Lower leg skin (tissue), 4 donors: ENCODE measurements around the gene GNAZ. TPM values are rescaled to one million over a fixed set of nuclear protein-coding genes. Genes with fewer than 3 reads are reported as not detected.

Experiments
- DNase-seq, 2 donors: peaks; one replicate each; pipeline ENCODE4 v3.0.0-alpha.2; 2019; ENCODE audit warnings: low spot score in 2 of 2
- H3K4me3 ChIP-seq: fragments of 200-600 bp; sonication (generic); 2 replicates; pipeline ENCODE4 v1.5.1; 2017; ENCODE audit warnings: mild to moderate bottlenecking, low read depth; ENCODE audit not compliant: poor library complexity, severe bottlenecking
- POLR2A ChIP-seq, 2 donors: fragments of 450-650 bp; IDR thresholded peaks; one replicate each; pipeline ENCODE4 v1.6.1; 2016 to 2017; ENCODE audit warnings: antibody characterized with exemption in 2 of 2, mild to moderate bottlenecking in 1 of 2, moderate library complexity in 1 of 2
- WGBS, 2 donors: methylation state at CpG; one replicate each; pipeline ENCODE4 v1.1.5; 2018; 5-methylcytosine and 5-hydroxymethylcytosine counted together
- intact Hi-C: fragments of 100-400 bp; cut with DNase I; formaldehyde crosslinking; loops from one replicate; pipeline ENCODE4 v1.15.0; 2023; ENCODE audit warnings: low total_unique reads
- total RNA-seq, 4 donors: library from RNA; depleted of rRNA; stranded (reverse); fragments of >200 nt; gene quantifications; one replicate each; pipeline ENCODE4 v1.1.0, GENCODE V29; 2016
- TF ChIP-seq, protein P1 (sequence below), 3 donors: fragments of 450-650 bp; IDR thresholded peaks; one replicate each; pipeline ENCODE4 v1.5.1; 2016; ENCODE audit warnings: antibody characterized with exemption in 3 of 3, mild to moderate bottlenecking in 3 of 3, moderate library complexity in 2 of 3

The GNAZ gene
- total RNA-seq, 4 donors from 2014 or later, result 1.5 to 3.6 (median 2.0) TPM

- no peak for DNase-seq
- WGBS, 2 donors, result 91% methylated on average over 12 of the region's 12 CpGs
- H3K4me3 ChIP-seq, result no peak overlapping the region
Measured at GRCh38 chr22:23086263-23086662, 15.9 kb downstream of the GNAZ start.

GRCh38 chr22:23086787-23087186 lies 16.5 kb downstream of the GNAZ start:
- WGBS, 2 donors, result 68 to 82% methylated on average over 10 of the region's 10 CpGs
- H3K4me3 ChIP-seq, result no peak overlapping the region
- intact Hi-C loops, result loop anchor here (10.0 kb wide), 1 partner anchor 48 kb away; no protein-coding TSS in a partner anchor
- no peak for TF ChIP-seq POLR2A (IDR thresholded peaks at IDR 0.05)
- TF ChIP-seq, protein P1, sequence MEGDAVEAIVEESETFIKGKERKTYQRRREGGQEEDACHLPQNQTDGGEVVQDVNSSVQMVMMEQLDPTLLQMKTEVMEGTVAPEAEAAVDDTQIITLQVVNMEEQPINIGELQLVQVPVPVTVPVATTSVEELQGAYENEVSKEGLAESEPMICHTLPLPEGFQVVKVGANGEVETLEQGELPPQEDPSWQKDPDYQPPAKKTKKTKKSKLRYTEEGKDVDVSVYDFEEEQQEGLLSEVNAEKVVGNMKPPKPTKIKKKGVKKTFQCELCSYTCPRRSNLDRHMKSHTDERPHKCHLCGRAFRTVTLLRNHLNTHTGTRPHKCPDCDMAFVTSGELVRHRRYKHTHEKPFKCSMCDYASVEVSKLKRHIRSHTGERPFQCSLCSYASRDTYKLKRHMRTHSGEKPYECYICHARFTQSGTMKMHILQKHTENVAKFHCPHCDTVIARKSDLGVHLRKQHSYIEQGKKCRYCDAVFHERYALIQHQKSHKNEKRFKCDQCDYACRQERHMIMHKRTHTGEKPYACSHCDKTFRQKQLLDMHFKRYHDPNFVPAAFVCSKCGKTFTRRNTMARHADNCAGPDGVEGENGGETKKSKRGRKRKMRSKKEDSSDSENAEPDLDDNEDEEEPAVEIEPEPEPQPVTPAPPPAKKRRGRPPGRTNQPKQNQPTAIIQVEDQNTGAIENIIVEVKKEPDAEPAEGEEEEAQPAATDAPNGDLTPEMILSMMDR (IDR thresholded peaks at IDR 0.05), result no peak
- no peak for DNase-seq

More at GRCh38 chr22:23086263-23086662, 15.9 kb downstream of the GNAZ start:
- intact Hi-C loops, result loop anchor here (10.0 kb wide), 1 partner anchor 49 kb away; no protein-coding TSS in a partner anchor
- no peak for TF ChIP-seq POLR2A (IDR thresholded peaks at IDR 0.05)
- TF ChIP-seq, protein P1 (IDR thresholded peaks at IDR 0.05), result no peak

DNA sequence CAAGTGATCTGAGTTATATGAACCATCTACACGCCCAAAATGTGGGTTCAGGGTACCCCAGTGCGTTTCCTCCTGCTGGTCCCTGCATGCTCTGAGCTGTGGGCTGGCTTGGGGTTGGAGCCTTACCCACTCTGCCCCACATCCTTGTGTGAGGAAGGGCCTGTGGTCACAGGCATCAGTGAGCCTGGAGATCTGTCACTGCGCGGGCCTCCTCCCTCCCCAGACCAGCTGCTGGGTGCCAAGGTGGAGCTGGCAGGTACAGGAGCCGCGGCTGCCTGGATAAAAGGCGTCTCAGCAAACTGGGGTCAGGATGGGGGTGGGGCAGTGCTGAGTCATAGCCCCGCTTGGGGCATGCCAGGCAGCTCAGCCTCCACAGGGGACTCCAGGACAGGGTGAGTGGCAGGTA lies 17.9 kb downstream of the GNAZ start:
- TF ChIP-seq, protein P1 (IDR thresholded peaks at IDR 0.05), result no peak
- no peak for TF ChIP-seq POLR2A (IDR thresholded peaks at IDR 0.05)
- 40 to 62% methylated on average over 3 to 8 of the region's 8 CpGs for WGBS, 2 donors
- no peak overlapping the region for H3K4me3 ChIP-seq
- DNase-seq, result no peak
- intact Hi-C loops, result loop anchor here (10.0 kb wide), 1 partner anchor 47 kb away; no protein-coding TSS in a partner anchor

- intact Hi-C loops, result loop anchor here (10.0 kb wide), 1 partner anchor 46 kb away; no protein-coding TSS in a partner anchor
- no peak for DNase-seq
- TF ChIP-seq, protein P1 (IDR thresholded peaks at IDR 0.05), result no peak
- TF ChIP-seq POLR2A (IDR thresholded peaks at IDR 0.05), result no peak
- 94% methylated on average over 7 to 10 of the region's 10 CpGs for WGBS, 2 donors
- H3K4me3 ChIP-seq, result no peak overlapping the region
Measured at GRCh38 chr22:23089010-23089409, 18.7 kb downstream of the GNAZ start.

- intact Hi-C loops, result loop anchor here (10.0 kb wide), 1 partner anchor 45 kb away; no protein-coding TSS in a partner anchor
- H3K4me3 ChIP-seq, result no peak overlapping the region
- TF ChIP-seq, protein P1 (IDR thresholded peaks at IDR 0.05), result no peak
- no peak for TF ChIP-seq POLR2A (IDR thresholded peaks at IDR 0.05)
- WGBS, 2 donors, result 80 to 88% methylated on average over 13 to 14 of the region's 14 CpGs
- no peak for DNase-seq
Measured at GRCh38 chr22:23089633-23090456, 19.5 kb downstream of the GNAZ start.
